ENCODE results near the gene CAMLG.
"Not testable (repeated sequence)": the region's sequence is repeated elsewhere in the genome, so short reads cannot be mapped to it uniquely, and the experiment has no call there.

The CAMLG gene

DNA sequence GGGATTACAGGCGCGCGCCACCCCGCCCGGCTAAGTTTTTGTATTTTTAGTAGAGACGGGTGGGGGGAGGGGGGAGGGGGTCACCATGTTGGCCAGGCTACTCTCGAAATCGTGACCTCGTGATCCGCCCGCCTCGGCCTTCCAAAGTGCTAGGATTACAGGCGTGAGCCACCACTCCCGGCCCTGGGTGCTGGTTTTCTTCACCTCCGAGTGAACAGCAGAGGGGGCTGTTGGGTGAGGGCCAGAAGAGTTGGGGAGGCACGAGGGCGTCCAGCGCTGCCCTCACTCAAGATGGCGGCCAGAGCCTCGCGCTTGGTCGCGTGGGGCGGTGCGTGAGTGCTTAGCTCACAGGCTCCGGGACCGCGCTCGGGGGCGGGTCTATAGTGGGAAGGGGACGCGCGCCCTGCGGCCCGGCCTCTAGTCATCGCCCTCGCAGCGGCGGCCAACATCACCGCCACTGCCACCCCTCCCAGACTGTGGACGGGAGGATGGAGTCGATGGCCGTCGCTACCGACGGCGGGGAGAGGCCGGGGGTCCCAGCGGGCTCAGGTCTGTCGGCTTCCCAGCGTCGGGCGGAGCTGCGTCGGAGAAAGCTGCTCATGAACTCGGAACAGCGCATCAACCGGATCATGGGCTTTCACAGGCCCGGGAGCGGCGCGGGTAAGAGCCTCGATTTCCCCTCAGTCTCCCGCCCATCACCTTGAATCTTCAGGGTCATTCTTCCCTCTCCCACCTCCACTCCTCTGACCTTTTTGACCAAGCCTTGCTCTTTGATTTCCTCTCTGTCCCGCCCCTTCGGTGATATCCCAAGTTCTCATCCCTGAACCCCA, at the start of gene CAMLG:
CAMLG (plus strand) TSS at position 416 of the 830 bp plus-strand sequence; CDS start at position 489, 73 bp downstream.
- peak; percentile 26 for DNase-seq

DNA sequence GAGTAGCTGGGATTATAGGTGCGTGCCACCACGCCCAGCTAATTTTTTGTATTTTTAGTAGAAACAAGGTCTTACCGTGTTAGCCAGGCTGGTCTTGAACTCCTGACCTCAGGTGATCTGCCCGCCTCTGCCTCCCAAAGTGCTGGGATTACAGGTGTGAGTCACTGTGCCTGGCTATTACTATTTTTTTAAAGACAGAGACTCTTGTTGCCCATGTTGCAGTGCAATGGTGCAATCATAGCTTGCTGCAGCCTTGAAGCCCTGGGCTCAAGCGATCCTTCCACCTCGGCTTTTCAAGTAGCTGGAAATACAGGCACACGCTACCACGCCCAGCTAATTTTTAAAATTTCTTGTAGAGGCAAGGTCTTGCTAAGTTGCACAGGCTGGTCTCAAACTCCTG, 48.2 kb upstream of the CAMLG start:
- not testable (repeated sequence) for DNase-seq

DNA sequence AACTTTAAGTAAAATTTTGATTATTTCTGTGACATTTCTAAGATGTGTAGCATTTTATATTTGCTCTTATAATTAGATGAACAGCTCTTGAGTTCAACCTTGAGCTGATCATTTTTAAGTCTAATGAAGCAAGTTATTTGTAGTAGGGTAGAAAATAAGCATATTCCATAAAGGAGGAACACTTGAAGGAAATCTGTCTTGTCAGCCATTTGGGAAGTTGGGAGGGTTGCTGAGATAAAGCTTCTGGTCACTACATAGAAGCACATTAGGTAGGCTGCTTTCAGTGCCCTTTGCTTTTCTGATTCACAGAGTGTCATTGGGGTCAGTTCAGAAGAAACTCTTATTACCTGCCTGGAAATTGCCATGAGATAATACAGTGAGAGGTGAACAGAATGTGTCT, 45.6 kb upstream of the CAMLG start:
- no peak for DNase-seq

DNA sequence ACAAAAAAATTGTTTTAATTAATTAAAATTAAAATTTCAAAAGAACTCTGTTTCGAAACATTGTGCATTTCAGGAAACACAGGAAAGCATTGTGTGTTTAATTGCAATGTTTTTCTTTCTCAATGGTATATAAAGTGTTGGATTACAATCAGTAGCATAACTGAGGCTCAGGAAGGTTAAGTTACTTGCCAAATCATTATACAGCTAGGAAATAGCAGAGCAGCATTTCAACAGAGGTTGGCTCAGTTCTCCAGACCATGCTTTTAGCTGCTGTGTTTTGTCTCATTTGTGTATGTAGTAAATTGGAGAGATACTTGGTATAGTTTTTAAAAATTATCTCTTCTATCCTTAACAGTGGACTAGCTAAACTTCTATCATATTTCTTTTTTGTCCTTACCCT, 30.0 kb upstream of the CAMLG start:
- no peak for DNase-seq

DNA sequence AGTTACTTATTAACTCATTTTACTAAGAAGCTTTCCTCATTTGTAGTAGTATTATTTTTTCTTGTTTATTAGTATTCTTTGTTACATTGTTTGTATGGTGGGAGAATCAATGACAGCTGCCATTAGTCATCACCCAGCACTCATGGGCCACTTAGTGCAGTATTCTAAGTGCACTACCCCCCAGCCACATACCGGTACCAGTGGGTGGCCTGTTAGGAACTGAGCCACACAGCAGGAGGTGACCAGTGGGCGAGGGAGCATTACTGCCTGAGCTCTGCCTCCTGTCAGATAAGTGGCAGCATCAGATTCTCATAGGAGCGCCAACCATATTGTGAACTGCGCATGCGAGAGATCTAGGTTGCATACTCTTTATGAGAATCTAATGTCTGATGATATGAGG, 24.2 kb upstream of the CAMLG start:
- no peak for DNase-seq

DNA sequence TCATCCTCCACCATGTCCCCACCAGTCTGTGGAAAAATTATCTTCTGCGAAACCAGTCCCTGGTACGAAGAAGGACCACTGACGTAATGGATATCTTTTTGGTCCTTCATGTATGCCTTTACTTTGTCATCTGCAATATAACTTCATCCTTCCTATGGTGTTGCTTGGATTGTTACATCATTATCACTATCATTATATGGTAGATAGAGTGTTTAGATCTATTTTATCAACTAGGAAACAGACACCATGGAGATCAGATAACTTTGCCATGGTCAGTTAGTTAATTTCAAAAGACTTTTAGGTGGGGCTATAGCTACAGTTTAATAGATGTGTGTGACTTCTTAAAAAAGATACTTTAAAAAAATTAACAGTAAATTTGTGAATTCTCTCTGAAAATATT, 23.8 kb upstream of the CAMLG start:
- DNase-seq: no peak

DNA sequence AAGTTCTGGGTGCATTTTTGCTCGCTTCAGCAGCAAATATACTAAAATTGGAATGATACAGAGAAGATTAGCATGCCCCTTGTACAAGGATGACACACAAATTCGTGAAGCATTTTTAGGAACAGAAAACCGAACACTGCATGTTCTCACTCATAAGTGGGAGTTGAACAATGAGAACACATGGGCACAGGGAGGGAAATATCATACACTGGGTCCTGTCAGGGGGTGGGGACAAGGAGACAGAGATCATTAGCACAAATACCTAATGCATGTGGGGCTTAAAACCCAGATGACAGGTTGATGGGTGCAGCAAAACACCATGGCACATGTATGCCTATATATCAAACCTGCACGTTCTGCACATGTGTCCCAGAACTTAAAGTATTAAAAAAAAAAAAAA, 22.9 kb upstream of the CAMLG start:
- DNase-seq: not testable (repeated sequence)

DNA sequence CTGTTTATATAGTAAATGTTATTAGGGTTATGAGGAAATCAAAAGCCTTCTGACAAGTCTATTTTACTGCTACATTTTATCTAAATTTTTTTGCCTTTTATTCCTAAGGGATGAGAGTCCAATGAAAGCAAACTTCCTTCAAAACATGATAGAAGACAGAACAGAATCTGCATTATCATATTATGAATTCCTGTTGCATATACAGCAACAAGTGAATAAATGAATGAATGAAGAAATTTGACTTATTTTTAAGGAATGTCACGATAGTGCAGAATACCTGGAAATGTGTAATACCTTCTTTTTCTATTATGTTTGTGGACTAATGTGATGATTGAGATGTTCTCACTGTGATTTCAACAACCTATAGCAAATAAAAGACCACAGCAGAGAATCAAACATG, 13.5 kb upstream of the CAMLG start:
- DNase-seq: no peak

DNA sequence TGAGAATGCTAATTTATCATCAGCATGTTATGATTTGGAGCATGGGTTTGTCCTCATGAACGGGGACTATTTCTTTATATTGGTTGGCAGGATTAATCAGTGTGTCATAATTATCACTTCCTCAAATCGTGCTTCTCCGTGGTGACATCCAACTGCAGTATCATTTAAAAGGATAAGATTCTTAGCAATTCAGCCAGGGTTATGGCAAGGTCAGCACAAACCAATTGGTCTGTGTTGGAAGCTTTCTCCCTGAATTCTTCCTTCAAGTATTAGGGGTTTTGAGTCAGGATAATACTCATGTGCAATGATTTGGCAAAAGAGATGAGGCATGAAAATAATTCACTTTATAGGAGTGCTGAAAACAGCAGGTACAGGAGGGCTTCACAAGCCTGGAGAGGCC, 5.5 kb upstream of the CAMLG start:
- DNase-seq: no peak

DNA sequence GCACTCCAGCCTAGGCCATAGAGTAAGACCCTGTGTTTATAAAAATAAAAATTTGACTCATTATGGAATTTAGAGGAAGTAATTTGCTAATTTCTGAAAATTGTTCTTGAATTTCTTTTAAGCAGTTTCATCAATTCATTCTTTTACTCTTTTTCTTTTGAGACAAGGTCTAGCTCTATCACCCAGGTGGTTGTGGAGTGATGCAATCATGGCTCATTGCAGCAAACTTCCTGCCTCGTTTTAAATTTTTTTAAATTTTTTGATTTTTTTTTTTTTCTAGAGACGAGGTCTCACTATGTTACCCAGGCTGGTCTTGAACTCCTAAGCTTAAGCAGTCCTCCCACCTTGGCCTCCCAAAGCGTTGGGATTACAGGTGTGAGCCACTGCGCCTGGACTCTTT, 3.1 kb upstream of the CAMLG start:
- no peak for DNase-seq

DNA sequence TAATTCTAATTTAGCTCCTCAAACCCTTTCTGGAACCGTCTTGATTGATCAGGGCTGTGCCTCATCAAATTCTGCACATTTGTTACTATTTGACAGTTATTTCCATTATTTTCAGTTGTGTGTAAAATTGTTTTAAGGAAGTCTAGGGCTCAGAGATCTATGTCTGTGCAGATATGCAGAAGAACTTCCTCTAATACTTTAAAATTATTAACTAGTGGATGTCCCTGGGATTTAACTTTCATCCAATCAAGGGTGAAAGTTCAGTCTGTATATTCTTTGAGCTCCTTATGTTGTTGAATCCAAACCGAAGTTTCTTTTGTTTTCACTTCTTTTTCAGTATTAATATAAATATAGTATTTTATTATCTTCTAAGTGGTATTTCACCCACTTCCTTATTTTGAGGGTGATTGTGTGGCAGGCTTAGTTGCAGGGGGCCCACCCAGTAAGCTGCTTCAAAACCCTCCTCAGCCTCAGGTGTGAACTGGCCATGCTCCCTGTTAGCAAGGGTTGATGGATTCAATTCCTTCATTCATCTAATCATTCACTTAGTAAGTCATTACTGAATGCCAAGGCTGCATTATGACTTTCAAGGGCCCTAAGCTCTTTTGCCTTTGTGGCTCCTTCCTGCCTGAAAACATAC, 2.1 kb upstream of the CAMLG start:
- DNase-seq: no peak

DNA sequence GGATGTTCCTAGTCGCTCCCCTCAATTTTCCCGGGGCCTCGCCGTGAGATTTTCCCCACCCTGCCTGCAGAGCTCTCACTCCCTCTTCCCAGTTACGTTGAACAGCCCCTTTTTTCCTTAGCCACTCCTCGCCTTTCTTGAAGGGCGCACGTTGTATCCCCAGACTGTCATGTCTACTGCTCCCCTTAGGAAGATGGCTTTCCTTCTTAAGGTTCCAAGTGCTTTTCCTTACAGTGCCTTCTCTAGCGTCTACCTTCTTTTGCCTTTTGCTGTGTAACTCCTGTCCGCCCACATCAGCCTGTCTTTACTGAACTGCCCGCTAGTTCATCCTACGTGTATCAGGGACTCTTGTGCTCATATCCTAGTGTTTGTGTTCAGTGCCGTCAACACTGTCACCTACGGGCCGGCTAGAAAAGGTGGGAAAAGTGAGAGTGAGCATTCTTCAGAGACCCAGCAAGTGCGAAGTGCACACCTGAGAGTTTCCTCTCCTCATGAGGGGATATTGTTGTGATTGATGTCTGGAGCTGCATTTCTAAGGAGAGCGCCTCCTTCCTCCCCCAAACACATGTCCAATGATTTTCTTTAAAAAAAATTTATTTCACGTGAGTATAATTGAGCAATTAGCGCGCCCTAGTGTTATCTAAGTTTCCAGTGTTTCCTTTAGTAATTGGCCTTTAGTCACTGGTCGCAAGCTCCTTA, 764 bp downstream of the CAMLG start:
- DNase-seq: no peak

DNA sequence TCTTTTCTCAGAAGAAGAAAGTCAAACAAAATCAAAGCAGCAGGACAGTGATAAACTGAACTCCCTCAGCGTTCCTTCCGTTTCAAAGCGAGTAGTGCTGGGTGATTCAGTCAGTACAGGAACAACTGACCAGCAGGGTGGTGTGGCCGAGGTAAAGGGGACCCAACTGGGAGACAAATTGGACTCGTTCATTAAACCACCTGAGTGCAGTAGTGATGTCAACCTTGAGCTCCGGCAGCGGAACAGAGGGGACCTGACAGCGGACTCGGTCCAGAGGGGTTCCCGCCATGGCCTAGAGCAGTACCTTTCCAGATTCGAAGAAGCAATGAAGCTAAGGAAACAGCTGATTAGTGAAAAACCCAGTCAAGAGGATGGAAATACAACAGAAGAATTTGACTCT, 2.7 kb downstream of the CAMLG start:
- no peak for DNase-seq

DNA sequence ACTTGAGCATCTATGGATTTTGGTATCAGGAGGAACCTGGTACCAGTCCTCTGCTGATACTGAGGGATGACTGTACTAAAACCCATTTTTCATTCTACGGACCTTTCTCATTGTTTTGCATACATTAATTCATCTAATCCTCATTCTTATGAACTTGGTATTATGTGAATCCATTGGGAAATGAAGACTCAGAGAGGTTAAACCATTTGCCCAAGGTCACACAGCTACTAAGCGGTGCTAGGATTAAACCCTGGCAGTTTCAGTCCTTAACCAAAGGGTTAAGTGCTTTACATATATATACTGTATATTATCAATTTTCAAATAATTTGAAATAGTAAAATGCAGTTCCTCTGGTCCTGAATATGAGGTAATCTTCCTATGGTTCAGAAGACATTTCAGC, 3.8 kb downstream of the CAMLG start:
- DNase-seq: no peak

DNA sequence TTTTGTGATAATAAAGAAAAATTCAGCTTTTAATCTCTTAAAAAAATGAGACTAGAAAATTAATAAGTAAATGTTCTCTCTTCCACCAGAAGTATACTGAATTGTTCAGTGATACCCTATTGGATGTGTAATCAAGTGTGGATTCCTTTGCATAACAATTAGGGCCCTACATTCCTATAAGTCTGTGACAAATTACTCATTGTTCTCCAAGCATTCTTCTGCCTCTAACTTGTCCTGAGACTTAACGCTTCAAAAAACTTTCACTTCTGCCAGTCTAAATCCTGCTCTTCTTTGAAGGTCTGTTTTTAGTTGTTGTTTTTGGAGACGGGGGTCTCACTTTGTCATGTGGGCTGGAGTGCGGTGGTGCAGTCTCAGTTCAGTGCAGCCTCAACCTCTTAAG, 11.1 kb downstream of the CAMLG start:
- no peak for DNase-seq

DNA sequence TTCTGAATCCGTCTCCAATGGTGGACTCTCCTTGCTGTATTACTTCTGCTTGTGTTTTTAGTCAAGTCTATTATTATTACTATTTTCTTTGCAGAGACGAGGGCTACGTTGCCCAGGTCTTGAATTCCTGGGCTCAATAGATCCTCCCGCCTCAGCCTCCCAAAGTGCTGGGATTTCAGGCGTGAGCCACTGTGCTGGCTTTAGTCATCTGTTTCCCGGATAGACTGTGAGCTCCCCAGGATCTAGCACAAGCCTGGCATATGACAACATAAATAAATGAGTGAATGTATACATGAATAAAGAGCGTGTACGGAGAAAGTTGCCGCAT, 19.8 kb downstream of the CAMLG start:
- DNase-seq: no peak

DNA sequence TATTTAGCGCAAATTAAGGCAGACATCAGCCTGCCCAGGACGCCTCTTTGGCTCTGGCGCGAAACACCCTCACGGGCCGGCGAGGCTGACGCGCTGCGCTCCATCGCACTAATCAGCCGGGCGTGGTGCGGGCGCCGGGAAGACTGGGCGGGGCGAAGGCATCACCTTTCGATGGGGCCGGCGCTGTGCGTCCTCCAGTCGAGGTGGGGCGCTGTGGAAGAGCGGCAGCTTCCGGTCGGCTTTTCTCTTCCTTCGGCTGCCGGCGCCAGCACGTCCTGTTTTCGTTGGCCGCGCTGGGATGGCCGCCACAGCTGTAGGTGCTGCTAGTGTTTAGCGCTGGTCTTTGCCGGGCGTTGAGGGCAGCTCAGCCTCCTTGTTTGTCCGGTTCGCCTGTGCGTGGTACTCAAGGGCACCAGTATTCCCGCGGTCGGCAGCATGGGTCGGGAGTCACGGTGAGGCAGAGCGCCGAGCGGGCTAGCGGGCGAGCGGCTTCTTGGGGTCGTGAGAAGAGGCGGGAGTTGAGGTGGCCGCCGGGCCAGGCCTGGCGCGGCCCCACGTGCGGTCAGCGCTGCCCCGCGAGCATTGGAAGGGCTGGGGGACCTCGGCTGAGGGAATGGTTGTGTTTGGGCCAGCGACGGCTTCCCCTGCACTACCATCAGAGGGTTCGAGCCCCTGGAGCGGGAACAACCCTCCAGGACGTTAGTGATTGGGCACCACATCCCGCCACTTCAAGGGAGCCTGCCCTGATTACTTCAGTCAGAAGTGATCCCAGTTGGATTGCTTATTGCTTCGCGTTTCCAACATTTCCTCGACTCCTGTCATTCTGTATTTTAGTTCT, 20.4 kb downstream of the CAMLG start, which contains the start of gene DDX46:
DDX46 (plus strand) TSS at position 276 of the 838 bp plus-strand sequence; CDS start at position 436, 160 bp downstream.
- peak; percentile 7 for DNase-seq

DNA sequence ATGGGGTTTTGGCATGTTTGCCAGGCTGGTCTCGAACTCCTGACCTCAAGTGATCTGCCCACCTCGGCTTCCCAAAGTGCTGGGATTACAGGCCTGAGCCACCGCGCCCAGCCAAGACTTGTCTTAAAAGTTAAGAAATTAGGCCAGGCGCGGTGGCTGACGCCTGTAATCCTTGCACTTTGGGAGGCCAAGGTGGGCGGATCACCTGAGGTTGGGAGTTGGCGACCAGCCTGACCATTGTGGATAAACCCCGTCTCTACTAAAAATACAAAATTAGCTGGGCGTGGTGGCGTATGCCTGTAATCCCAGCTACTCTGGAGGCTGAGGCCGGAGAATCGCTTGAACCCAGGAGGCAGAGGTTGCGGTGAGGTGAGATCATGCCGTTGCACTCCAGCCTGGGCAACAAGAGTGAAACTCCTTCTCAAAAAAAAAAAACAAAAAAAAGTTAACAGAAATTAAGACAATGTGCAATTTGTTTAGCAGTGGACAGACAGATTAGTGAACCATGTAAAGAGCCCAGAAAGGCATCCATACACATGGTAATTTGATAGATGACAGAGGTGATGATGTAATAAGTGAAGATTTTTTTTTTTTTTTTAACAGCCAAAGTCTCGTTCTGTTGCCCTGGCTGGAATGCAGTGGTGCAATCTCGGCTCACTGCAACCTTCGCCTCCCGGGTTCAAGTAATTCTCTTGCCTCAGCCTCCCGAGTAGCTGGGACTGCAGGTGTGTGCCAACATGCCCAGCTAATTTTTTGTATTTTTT, 29.4 kb downstream of the CAMLG start:
- not testable (repeated sequence) for DNase-seq

DNA sequence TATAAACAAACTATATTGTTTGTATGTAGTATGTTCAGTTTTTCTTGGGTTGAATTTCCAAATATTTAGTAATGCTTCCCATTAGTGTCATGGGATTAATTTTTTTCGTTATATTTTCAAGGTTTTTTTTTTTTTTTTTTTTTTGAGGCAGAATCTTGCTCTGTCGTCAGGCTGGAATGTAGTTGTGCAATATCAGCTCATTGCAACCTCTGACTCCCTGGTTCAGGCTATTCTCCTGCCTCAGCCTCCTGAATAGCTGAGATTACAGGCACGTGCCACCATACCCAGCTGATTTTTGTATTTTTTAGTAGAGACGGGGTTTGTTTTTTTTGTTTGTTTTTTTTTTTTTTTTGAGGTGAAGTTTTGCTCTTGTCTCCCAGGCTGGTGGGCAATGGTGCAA, 30.9 kb downstream of the CAMLG start:
- no peak for DNase-seq

DNA sequence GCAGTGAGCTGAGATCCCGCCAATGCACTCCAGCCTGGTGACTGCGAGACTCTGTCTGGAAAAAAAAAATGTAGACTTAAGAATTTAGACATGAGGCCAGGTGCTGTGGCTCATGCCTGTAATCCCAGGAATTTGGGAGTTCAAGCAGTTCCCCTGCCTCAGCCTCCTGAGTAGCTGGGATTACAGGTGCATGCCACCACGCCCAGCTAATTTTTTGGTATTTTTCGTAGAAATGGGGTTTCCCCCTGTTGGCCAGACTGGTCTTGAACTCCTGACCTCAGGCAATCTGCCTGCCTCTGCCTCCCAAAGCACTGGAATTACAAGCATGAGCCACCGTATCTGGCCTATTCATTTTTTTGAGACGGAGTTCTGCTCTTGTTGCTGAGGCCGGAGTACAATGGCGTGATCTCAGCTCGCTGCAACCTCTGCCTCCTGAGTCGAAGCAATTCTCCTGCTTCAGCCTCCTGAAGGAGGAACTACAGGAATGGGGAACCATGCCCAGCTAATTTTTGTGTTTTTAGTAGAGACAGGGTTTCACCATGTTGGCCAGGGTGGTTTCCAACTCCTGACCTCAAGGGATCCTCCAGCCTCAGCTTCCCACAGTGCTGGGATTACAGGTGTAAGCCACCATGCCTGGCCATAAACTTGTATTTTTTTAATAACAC, 34.2 kb downstream of the CAMLG start:
- DNase-seq: no peak

DNA sequence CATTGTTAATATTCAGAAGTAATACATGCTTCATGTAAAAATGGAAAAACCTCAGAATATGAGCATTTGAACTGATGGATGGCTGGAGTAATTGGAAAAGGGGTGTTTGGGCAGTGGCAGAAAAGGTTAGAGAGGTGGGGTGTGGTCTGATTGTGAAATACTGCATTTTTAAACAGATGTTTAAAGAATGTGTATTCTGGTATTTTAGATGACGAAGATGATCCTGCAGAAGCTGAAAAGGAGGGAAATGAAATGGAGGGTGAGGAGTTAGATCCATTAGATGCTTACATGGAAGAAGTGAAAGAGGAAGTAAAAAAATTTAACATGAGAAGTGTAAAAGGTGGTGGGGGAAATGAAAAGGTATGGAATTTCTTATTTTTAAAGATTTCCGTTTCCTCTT, 39.0 kb downstream of the CAMLG start:
- no peak for DNase-seq
